Panc1 (cell line): ENCODE measurements around the gene OVCH2. TPM values are rescaled to one million over a fixed set of nuclear protein-coding genes. Genes with fewer than 3 reads are reported as not detected.

Source experiments
- ATAC-seq: fragments of 200-7000 bp; cut with Tn5 transposase; 2 replicates; pipeline ENCODE4 v1.9.1; 2020; ENCODE audit warnings: mild to moderate bottlenecking, moderate library complexity
- BruUV-seq: library from RNA; stranded (reverse); fragments of 400-500 nt; replicated peaks from 2 replicates; lab custom pipeline; 2021; lab: Mats Ljungman, UMichigan
- CTCF ChIA-PET: fragments of 300-600 bp; sonication (Branson Sonifier 250); formaldehyde crosslinking; loops from one replicate; lab custom pipeline; 2022; ENCODE audit warnings: antibody characterized with exemption; lab: Charles Lee
- POLR2A ChIA-PET: fragments of 300-600 bp; sonication (Branson Sonifier 250); formaldehyde crosslinking; loops from one replicate; lab custom pipeline; 2022; ENCODE audit warnings: antibody characterized with exemption; lab: Charles Lee
- DNase-seq: peaks from one replicate; pipeline ENCODE4 v3.0.0-alpha.2; 2010; ENCODE audit warnings: low read depth, low spot score
- H3K27ac ChIP-seq: 2 replicates; pipeline ENCODE4 v1.5.1; 2011; ENCODE audit warnings: mild to moderate bottlenecking, low read length, inconsistent platforms
- H3K27me3 ChIP-seq: fragments of 200-500 bp; sonication (Bioruptor generic); 2 replicates; pipeline ENCODE4 v1.6.0; 2014; ENCODE audit warnings: low read length, inconsistent platforms; ENCODE audit not compliant: control insufficient read depth, insufficient read depth
- H3K36me3 ChIP-seq: fragments of 200-500 bp; sonication (Bioruptor generic); 2 replicates; pipeline ENCODE4 v1.5.1; 2014; ENCODE audit warnings: inconsistent platforms, mild to moderate bottlenecking, low read length, moderate library complexity; ENCODE audit not compliant: control insufficient read depth, insufficient read depth
- H3K4me1 ChIP-seq: 2 replicates; pipeline ENCODE4 v1.5.1; 2011; ENCODE audit warnings: inconsistent platforms, mild to moderate bottlenecking, low read length, moderate library complexity; ENCODE audit not compliant: control insufficient read depth, insufficient read depth
- H3K4me3 ChIP-seq, 2 experiments: 2 replicates each; pipeline ENCODE4 v1.5.1; 2011 to 2012; ENCODE audit warnings: low read depth in 2 of 2, low read length in 2 of 2, mild to moderate bottlenecking in 2 of 2, inconsistent platforms in 1 of 2, moderate library complexity in 1 of 2
- H3K9me3 ChIP-seq: fragments of 200-500 bp; sonication (Bioruptor generic); 2 replicates; pipeline ENCODE4 v1.5.1; 2014; ENCODE audit warnings: low read depth, mild to moderate bottlenecking, inconsistent platforms, low read length, moderate library complexity; ENCODE audit not compliant: control insufficient read depth, insufficient read depth
- CTCF ChIP-seq: fragments of 450-650 bp; IDR thresholded peaks from 2 replicates; pipeline ENCODE4 v1.5.1; 2017; ENCODE audit warnings: mild to moderate bottlenecking
- POLR2AphosphoS5 ChIP-seq: IDR thresholded peaks from 2 replicates; pipeline ENCODE4 v1.6.1; 2012; ENCODE audit warnings: mild to moderate bottlenecking, low read depth, low read length, moderate library complexity
- REST ChIP-seq, 2 experiments: IDR thresholded peaks; 2 replicates each; pipeline ENCODE4 v1.6.1; 2011 to 2012; ENCODE audit warnings: low read depth in 2 of 2, control low read depth in 1 of 2, low read length in 1 of 2, mild to moderate bottlenecking in 1 of 2, moderate library complexity in 1 of 2; ENCODE audit not compliant: insufficient read depth in 1 of 2
- SIN3A ChIP-seq: IDR thresholded peaks from 2 replicates; pipeline ENCODE4 v1.6.1; 2012; ENCODE audit warnings: low read depth, mild to moderate bottlenecking, low read length, moderate library complexity, borderline replicate concordance; ENCODE audit not compliant: insufficient read depth
- TCF7L2 ChIP-seq: IDR thresholded peaks from 2 replicates; pipeline ENCODE4 v1.6.1; 2011; ENCODE audit warnings: mild to moderate bottlenecking, low read depth, low read length, inconsistent platforms
- in situ Hi-C: cut with HindIII; loops from 2 replicates; pipeline ENCODE4 v1.10.0; 2016; ENCODE audit warnings: low sequenced_read_pairs, low pct_unique_long_range_greater_than_20kb
- intact Hi-C: fragments of 100-400 bp; cut with micrococcal nuclease; formaldehyde crosslinking; loops from one replicate; pipeline ENCODE4 v1.10.0; 2022; ENCODE audit not compliant: unreplicated experiment
- total RNA-seq: library from RNA; stranded (reverse); gene quantifications from one replicate; pipeline ENCODE4 v1.2.1, GENCODE V29; 2021; ENCODE audit not compliant: unreplicated experiment

The OVCH2 gene
- total RNA-seq, 1 experiment from 2014 or later, result not detected

- in situ Hi-C loops, result no loop called here
- intact Hi-C loops, result no loop called here
- no peaks in the 10 kb centered on the region for H3K9me3 ChIP-seq
- no peaks in the 10 kb centered on the region for H3K4me1 ChIP-seq
- ATAC-seq (no peak), DNase-seq (no peak)
- no TSS peak for BruUV-seq
- TF ChIP-seq POLR2AphosphoS5, result no peak
- TF ChIP-seq REST (IDR thresholded peaks at IDR 0.05; ENCODE audit: insufficient read depth in 1 of 2, low read depth in 2 of 2, low read length in 1 of 2), result no peak
- TF ChIP-seq TCF7L2, result no peak
- TF ChIP-seq SIN3A, result no peak
- no peak for TF ChIP-seq CTCF
- no peak overlapping the region for H3K4me3 ChIP-seq
- H3K27me3 ChIP-seq, result peaks cover 15% of the 10 kb centered on the region
- ChIA-PET CTCF (no interaction called here), POLR2A (no interaction called here)
- no peak overlapping the region for H3K27ac ChIP-seq
- no peaks in the 10 kb centered on the region for H3K36me3 ChIP-seq
Measured at GRCh38 chr11:7714786-7715185, 8.5 kb upstream of the OVCH2 start.

GRCh38 chr11:7703740-7704139 is 2.5 kb downstream of the OVCH2 start:
- BruUV-seq, result no TSS peak
- Histone ChIP-seq H3K4me1 (no peaks in the 10 kb centered on the region), H3K36me3 (no peaks in the 10 kb centered on the region), H3K4me3 (no peak overlapping the region), H3K27me3 (peaks cover 35% of the 10 kb centered on the region), H3K27ac (no peak overlapping the region), H3K9me3 (no peaks in the 10 kb centered on the region)
- no peak for DNase-seq
- CTCF ChIA-PET, result no interaction called here
- ATAC-seq, result no peak
- TF ChIP-seq TCF7L2, result no peak
- POLR2A ChIA-PET, result no interaction called here
- in situ Hi-C loops, result no loop called here
- intact Hi-C loops, result no loop called here

- peaks cover 44% of the 10 kb centered on the region for H3K27me3 ChIP-seq
- no TSS peak for BruUV-seq
- CTCF ChIA-PET, result no interaction called here
Measured at GRCh38 chr11:7696424-7696823, 9.9 kb downstream of the OVCH2 start.

More at GRCh38 chr11:7696424-7696823, 9.9 kb downstream of the OVCH2 start:
- ATAC-seq, result no peak
- Histone ChIP-seq H3K4me1 (no peaks in the 10 kb centered on the region), H3K9me3 (no peaks in the 10 kb centered on the region), H3K4me3 (no peak overlapping the region), H3K27ac (no peak overlapping the region), H3K36me3 (no peaks in the 10 kb centered on the region)
- TF ChIP-seq CTCF (no peak), TCF7L2 (no peak), POLR2AphosphoS5 (no peak), REST (IDR thresholded peaks at IDR 0.05; ENCODE audit: insufficient read depth in 1 of 2, low read depth in 2 of 2, low read length in 1 of 2) (no peak), SIN3A (no peak)
- POLR2A ChIA-PET, result no interaction called here
- DNase-seq, result no peak
- intact Hi-C loops, result loop anchor here (10.0 kb wide), 1 partner anchor 288 kb away; the partner anchor contains the start of gene EIF3F
- in situ Hi-C loops, result no loop called here
